MM.1S (cell line): ENCODE data around the gene PLAAT4.

Experiments
- CTCF ChIP-seq: fragments of 300-600 bp; sonication (generic); IDR thresholded peaks from 2 replicates; pipeline ENCODE4 v1.5.1; 2016; ENCODE audit warnings: antibody characterized with exemption, low read length, mixed read lengths
- EZH2 ChIP-seq: fragments of 300-600 bp; sonication (generic); optimal IDR thresholded peaks from 2 replicates; pipeline ENCODE3; 2017; ENCODE audit warnings: low read depth, mild to moderate bottlenecking, antibody characterized with exemption, low read length, mixed read lengths

- TF ChIP-seq CTCF: no peak
- TF ChIP-seq EZH2: no peak
Measured at GRCh38 chr11:63536669-63537292, at the start of gene PLAAT4.
